Stimulated activated CD8-positive, alpha-beta memory T cell treated with anti-CD3 and anti-CD28 coated beads, Interleukin-2, amount 100 ng/mL, for 48 hours (primary cell): ENCODE data around the gene ADAMTSL1.

Source experiments
- DNase-seq, 2 donors: peaks; one replicate each; pipeline ENCODE4 v3.0.0-alpha.2; 2020; ENCODE audit warnings: low read depth in 2 of 2

The ADAMTSL1 gene

GRCh38 chr9:18741359-18741758, 267.4 kb downstream of the ADAMTSL1 start:
- DNase-seq: no peak

GRCh38 chr9:18741945-18742344, 268.0 kb downstream of the ADAMTSL1 start:
- DNase-seq: no peak

- DNase-seq: no peak
These were observed 269.5 kb downstream of the ADAMTSL1 start for GRCh38 chr9:18743421-18743820.

- DNase-seq: no peak
These were observed 270.0 kb downstream of the ADAMTSL1 start for GRCh38 chr9:18743971-18744370.

GRCh38 chr9:18745710-18746109, 271.8 kb downstream of the ADAMTSL1 start:
- DNase-seq: no peak

- DNase-seq: no peak
These were observed 272.7 kb downstream of the ADAMTSL1 start for GRCh38 chr9:18746631-18747030.

- no peak for DNase-seq
These were observed 273.6 kb downstream of the ADAMTSL1 start for GRCh38 chr9:18747595-18747994.

- DNase-seq: no peak
These were observed 274.3 kb downstream of the ADAMTSL1 start for GRCh38 chr9:18748251-18748701.

GRCh38 chr9:18749711-18750110, 275.8 kb downstream of the ADAMTSL1 start:
- DNase-seq: no peak

GRCh38 chr9:18753904-18754303, 280.0 kb downstream of the ADAMTSL1 start:
- DNase-seq: no peak

- DNase-seq: no peak
These were observed 280.6 kb downstream of the ADAMTSL1 start for GRCh38 chr9:18754537-18754936.

GRCh38 chr9:18755263-18755662, 281.3 kb downstream of the ADAMTSL1 start:
- no peak for DNase-seq

GRCh38 chr9:18756712-18757125, 282.8 kb downstream of the ADAMTSL1 start:
- DNase-seq: no peak

- no peak for DNase-seq
These were observed 285.9 kb downstream of the ADAMTSL1 start for GRCh38 chr9:18759827-18760226.

GRCh38 chr9:18761742-18762300, 287.9 kb downstream of the ADAMTSL1 start:
- no peak for DNase-seq

GRCh38 chr9:18766989-18767550, 293.1 kb downstream of the ADAMTSL1 start:
- no peak for DNase-seq

- no peak for DNase-seq
These were observed 295.1 kb downstream of the ADAMTSL1 start for GRCh38 chr9:18768951-18769622.

GRCh38 chr9:18770131-18770908, 296.4 kb downstream of the ADAMTSL1 start:
- DNase-seq: no peak

- DNase-seq: no peak
These were observed 297.1 kb downstream of the ADAMTSL1 start for GRCh38 chr9:18771011-18771410.

- DNase-seq: no peak
These were observed 297.8 kb downstream of the ADAMTSL1 start for GRCh38 chr9:18771763-18772162.

- DNase-seq: no peak
These were observed 301.3 kb downstream of the ADAMTSL1 start for GRCh38 chr9:18775241-18775640.

- no peak for DNase-seq
These were observed 302.0 kb downstream of the ADAMTSL1 start for GRCh38 chr9:18775930-18776329.
